ENCODE measurements around the gene TMEM170A. TPM values are rescaled to one million over a fixed set of nuclear protein-coding genes. Genes with fewer than 3 reads are reported as not detected.
A peak's percentile ranks its signal among the peaks of the same experiment; 100 is the strongest.

The TMEM170A gene
- total RNA-seq, 1 donor from 2014 or later: 16.4 TPM

DNA sequence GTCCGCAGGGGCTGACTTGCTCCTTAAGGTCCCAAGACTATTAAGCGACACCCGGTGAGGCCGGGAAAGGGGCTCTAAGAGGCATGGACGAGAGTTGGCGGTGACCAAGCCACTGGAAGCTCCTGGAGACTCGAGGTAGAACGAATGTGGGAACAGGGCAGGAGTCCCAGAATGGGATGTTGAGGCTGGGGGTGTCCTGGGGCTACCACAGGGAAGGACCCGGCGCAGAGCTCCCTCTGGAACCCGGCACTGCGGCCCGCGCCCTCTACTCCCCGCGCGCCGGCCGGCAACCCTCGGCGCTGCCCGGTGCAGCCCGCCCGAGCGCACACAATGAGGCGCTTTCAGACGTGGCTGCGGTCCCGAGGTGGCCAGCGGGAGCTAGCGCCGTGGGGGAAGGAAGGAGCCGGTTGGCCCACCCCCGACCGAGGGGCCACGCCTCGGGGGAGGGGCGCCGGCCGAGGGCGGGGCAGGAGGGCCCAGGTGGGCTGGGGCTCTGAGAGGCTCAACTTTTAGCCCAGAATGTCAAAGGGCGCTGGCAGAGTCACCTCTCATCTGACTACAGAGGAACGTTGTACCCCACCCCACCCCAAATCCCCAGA, 30.7 kb upstream of the TMEM170A start, which contains the start of gene CHST6:
Gene CHST6 (minus strand): TSS at position 366 of the 599 bp plus-strand sequence. CDS start 15,613 bp downstream, outside the sequence.
- Mint-ChIP-seq H3K36me3 (ENCODE audit: low read depth, unreplicated experiment) (peaks cover 2% of the 10 kb centered on the region), H3K9me3 (ENCODE audit: unreplicated experiment) (no peaks in the 10 kb centered on the region), H3K4me1 (ENCODE audit: low read depth, unreplicated experiment) (no peaks in the 10 kb centered on the region), H3K27ac (ENCODE audit: unreplicated experiment) (no peak within 1 kb of the TSS), H3K4me3 (ENCODE audit: unreplicated experiment) (peak within 1 kb of the TSS; percentile 83), H3K27me3 (ENCODE audit: low read depth, unreplicated experiment) (peaks cover 11% of the 10 kb centered on the region)
- Histone ChIP-seq H3K27me3 (ENCODE audit: insufficient read depth, low read length) (peaks cover 12% of the 10 kb centered on the region), H3K9ac (ENCODE audit: low read length) (peak within 1 kb of the TSS; percentile 43), H3K27ac (ENCODE audit: low read depth, low read length) (no peak within 1 kb of the TSS), H3K4me1 (ENCODE audit: insufficient read depth, low read length) (no peaks in the 10 kb centered on the region), H3K79me2 (ENCODE audit: insufficient read depth, low read length) (no peaks in the 10 kb centered on the region), H2AFZ (ENCODE audit: low read depth, low read length) (peak within 1 kb of the TSS; percentile 76), H3K9me3 (ENCODE audit: insufficient read depth, low read depth, low read length) (no peaks in the 10 kb centered on the region), H3K4me2 (ENCODE audit: low read length) (peak within 1 kb of the TSS; percentile 91), H3K4me3 (ENCODE audit: insufficient read depth, low read depth, low read length) (peak within 1 kb of the TSS; percentile 53), H4K20me1 (ENCODE audit: insufficient read depth, low read length) (no peaks in the 10 kb centered on the region), H3K36me3 (ENCODE audit: insufficient read depth, low read length) (no peaks in the 10 kb centered on the region)
- FAIRE-seq (no peak), DNase-seq (ENCODE audit: low read depth) (peak; percentile 33)
- TF ChIP-seq, protein P1, sequence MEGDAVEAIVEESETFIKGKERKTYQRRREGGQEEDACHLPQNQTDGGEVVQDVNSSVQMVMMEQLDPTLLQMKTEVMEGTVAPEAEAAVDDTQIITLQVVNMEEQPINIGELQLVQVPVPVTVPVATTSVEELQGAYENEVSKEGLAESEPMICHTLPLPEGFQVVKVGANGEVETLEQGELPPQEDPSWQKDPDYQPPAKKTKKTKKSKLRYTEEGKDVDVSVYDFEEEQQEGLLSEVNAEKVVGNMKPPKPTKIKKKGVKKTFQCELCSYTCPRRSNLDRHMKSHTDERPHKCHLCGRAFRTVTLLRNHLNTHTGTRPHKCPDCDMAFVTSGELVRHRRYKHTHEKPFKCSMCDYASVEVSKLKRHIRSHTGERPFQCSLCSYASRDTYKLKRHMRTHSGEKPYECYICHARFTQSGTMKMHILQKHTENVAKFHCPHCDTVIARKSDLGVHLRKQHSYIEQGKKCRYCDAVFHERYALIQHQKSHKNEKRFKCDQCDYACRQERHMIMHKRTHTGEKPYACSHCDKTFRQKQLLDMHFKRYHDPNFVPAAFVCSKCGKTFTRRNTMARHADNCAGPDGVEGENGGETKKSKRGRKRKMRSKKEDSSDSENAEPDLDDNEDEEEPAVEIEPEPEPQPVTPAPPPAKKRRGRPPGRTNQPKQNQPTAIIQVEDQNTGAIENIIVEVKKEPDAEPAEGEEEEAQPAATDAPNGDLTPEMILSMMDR (IDR thresholded peaks at IDR 0.05; ENCODE audit: insufficient read depth, low read depth, low read length): no peak
- no peak for TF ChIP-seq EZH2 (IDR thresholded peaks at IDR 0.05; ENCODE audit: insufficient read depth, low read length)

DNA sequence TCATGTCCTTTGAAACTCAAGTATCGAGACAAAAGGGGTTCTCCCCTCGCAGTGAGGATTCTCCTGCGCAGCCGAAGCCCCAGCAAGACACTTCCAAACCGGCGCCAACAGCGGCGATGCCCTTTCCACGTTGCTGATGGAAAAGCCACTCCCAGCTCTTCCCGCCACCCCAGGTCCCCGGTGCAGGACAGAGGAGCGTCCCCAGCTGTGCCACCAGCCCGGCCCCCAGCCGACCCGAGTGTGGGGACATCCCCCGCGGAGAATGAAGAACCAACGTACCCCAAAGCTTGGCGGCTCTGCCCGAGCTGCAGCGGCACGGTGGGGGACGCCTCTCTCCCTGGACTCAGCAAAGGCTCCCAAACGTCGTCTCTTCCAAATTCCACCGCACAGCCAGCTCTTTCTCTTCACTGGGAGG, 30.2 kb upstream of the TMEM170A start:
- Histone ChIP-seq H2AFZ (ENCODE audit: low read depth, low read length) (peak overlapping the region; percentile 76), H3K27ac (ENCODE audit: low read depth, low read length) (no peak overlapping the region), H3K79me2 (ENCODE audit: insufficient read depth, low read length) (no peaks in the 10 kb centered on the region), H3K36me3 (ENCODE audit: insufficient read depth, low read length) (no peaks in the 10 kb centered on the region), H3K9me3 (ENCODE audit: insufficient read depth, low read depth, low read length) (no peaks in the 10 kb centered on the region), H3K4me2 (ENCODE audit: low read length) (peak overlapping the region; percentile 91), H3K4me3 (ENCODE audit: insufficient read depth, low read depth, low read length) (peak overlapping the region; percentile 53), H3K27me3 (ENCODE audit: insufficient read depth, low read length) (peaks cover 12% of the 10 kb centered on the region), H3K4me1 (ENCODE audit: insufficient read depth, low read length) (no peaks in the 10 kb centered on the region), H3K9ac (ENCODE audit: low read length) (peak overlapping the region; percentile 43), H4K20me1 (ENCODE audit: insufficient read depth, low read length) (no peaks in the 10 kb centered on the region)
- Mint-ChIP-seq H3K27me3 (ENCODE audit: low read depth, unreplicated experiment) (peaks cover 11% of the 10 kb centered on the region), H3K4me3 (ENCODE audit: unreplicated experiment) (peak overlapping the region; percentile 83), H3K27ac (ENCODE audit: unreplicated experiment) (no peak overlapping the region), H3K36me3 (ENCODE audit: low read depth, unreplicated experiment) (peaks cover 2% of the 10 kb centered on the region), H3K4me1 (ENCODE audit: low read depth, unreplicated experiment) (no peaks in the 10 kb centered on the region), H3K9me3 (ENCODE audit: unreplicated experiment) (no peaks in the 10 kb centered on the region)
- DNase-seq (ENCODE audit: low read depth) (no peak), FAIRE-seq (no peak)
- TF ChIP-seq, protein P1 (IDR thresholded peaks at IDR 0.05; ENCODE audit: insufficient read depth, low read depth, low read length): no peak
- TF ChIP-seq EZH2 (IDR thresholded peaks at IDR 0.05; ENCODE audit: insufficient read depth, low read length): no peak

DNA sequence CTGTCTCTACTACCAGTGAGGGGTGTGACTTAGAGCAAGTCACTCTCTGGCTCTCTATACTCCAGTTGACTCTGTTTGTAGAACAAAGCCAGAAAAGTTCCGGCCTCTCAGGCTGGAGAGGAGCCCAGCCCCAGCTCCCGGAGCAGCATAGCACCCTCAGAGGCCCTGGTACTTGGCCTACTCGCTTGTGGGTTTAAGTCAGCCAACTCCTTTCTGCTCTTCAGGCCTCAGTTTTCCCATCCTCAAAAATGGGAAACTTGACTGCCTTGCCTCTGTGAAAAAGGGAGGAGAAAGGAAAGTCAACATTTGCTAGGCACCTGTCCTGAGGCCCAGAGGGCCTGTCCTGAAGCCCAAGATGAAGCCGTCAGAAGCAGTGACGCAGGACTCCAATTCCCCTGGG, 29.7 kb upstream of the TMEM170A start:
- H3K4me2 ChIP-seq (ENCODE audit: low read length): peak overlapping the region; percentile 91
- no peak for DNase-seq (ENCODE audit: low read depth)
- H3K4me3 ChIP-seq (ENCODE audit: insufficient read depth, low read depth, low read length): no peak overlapping the region
- peaks cover 12% of the 10 kb centered on the region for H3K27me3 ChIP-seq (ENCODE audit: insufficient read depth, low read length)
- H3K27ac ChIP-seq (ENCODE audit: low read depth, low read length): no peak overlapping the region
- H3K9me3 ChIP-seq (ENCODE audit: insufficient read depth, low read depth, low read length): no peaks in the 10 kb centered on the region
- no peaks in the 10 kb centered on the region for H3K36me3 ChIP-seq (ENCODE audit: insufficient read depth, low read length)
- Mint-ChIP-seq H3K27ac (ENCODE audit: unreplicated experiment) (no peak overlapping the region), H3K4me3 (ENCODE audit: unreplicated experiment) (peak overlapping the region; percentile 83), H3K36me3 (ENCODE audit: low read depth, unreplicated experiment) (peaks cover 2% of the 10 kb centered on the region), H3K4me1 (ENCODE audit: low read depth, unreplicated experiment) (no peaks in the 10 kb centered on the region), H3K27me3 (ENCODE audit: low read depth, unreplicated experiment) (peaks cover 11% of the 10 kb centered on the region), H3K9me3 (ENCODE audit: unreplicated experiment) (no peaks in the 10 kb centered on the region)
- TF ChIP-seq, protein P1 (IDR thresholded peaks at IDR 0.05; ENCODE audit: insufficient read depth, low read depth, low read length): no peak
- TF ChIP-seq EZH2 (IDR thresholded peaks at IDR 0.05; ENCODE audit: insufficient read depth, low read length): no peak
- H3K4me1 ChIP-seq (ENCODE audit: insufficient read depth, low read length): no peaks in the 10 kb centered on the region
- no peaks in the 10 kb centered on the region for H4K20me1 ChIP-seq (ENCODE audit: insufficient read depth, low read length)
- H2AFZ ChIP-seq (ENCODE audit: low read depth, low read length): peak overlapping the region; percentile 76
- no peak for FAIRE-seq
- no peak overlapping the region for H3K9ac ChIP-seq (ENCODE audit: low read length)
- H3K79me2 ChIP-seq (ENCODE audit: insufficient read depth, low read length): no peaks in the 10 kb centered on the region
